ENCODE measurements around the gene RAPGEF4. TPM values are rescaled to one million over a fixed set of nuclear protein-coding genes. Genes with fewer than 3 reads are reported as not detected.

The RAPGEF4 gene
- total RNA-seq, 8 experiments from 2014 or later, result 0.51 to 19.3 (median 7.4) TPM

DNA sequence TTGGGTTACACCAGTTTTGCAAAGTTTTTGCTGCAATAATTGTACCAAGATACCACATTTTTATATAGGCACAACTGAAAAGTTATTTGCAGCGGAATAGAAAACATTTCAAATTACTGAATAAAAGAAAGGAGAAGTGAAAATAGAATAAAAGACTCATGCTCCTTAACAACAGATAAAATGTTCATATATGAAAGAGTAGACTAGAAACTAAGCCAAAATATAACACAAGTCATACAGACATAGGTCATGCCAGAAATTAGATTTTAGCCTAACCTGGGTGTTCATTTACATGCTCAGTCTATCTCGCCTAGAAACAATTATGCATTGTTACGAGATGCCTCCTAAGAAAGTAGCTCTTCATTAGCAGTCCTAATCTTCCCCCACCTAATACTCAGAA, 323.6 kb downstream of the RAPGEF4 start:
- Histone ChIP-seq H3K4me3 (no peak overlapping the region), H3K4me1 (replicated peaks in 1 of 2) (no peaks in the 10 kb centered on the region), H3K27ac (no peak overlapping the region)
- no peak for ATAC-seq (replicated peaks in 6 of 8)
- WGBS, 10 experiments, result 78 to 100% (median 95%) methylated on average over 1 to 3 of the region's 3 CpGs
- in situ Hi-C loops (cut with MboI; ENCODE audit: low pct_unique_long_range_greater_than_20kb in 2 of 9, low sequenced_read_pairs in 9 of 9, unreplicated experiment in 9 of 9), result loop anchor here in 1 of 9 experiments (25.0 kb wide), 1 partner anchor 303 kb away; the partner anchor contains the start of gene CDCA7

DNA sequence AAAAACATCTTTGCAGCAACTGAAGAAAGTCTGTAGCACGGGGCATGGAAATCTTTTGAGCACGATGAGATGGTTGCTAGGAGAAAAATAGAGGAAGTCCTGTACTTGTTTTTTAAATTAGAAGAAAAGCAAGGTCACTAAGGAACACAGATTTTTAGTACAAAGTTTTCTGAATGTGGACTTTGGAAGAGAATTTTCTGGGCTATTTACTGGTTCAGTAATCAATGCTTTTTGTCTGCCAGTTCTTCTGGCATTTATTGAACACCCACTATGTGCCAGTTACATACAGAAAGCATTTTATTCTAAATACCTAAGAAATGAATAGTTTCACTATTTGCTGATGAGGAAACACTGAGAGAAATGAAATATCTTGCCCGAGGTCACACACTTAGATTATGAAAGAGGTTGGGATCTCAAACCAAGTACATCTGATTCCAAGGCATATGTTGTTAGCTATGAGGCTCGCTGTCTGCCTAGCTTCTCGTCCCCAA, 324.4 kb downstream of the RAPGEF4 start:
- H3K27ac ChIP-seq, result no peak overlapping the region
- 0 to 94% (median 77%) methylated on average over 1 to 5 of the region's 5 CpGs; no CpG with 5 or more reads in 1 of the 10 experiments for WGBS, 10 experiments
- no peak overlapping the region for H3K4me3 ChIP-seq
- H3K4me1 ChIP-seq (replicated peaks in 1 of 2), result no peaks in the 10 kb centered on the region
- ATAC-seq (replicated peaks in 6 of 8), result peak in 2 of 8 experiments; percentile 29 to 30
- in situ Hi-C loops (cut with MboI; ENCODE audit: low pct_unique_long_range_greater_than_20kb in 2 of 9, low sequenced_read_pairs in 9 of 9, unreplicated experiment in 9 of 9), result loop anchor here in 1 of 9 experiments (25.0 kb wide), 1 partner anchor 302 kb away; the partner anchor contains the start of gene CDCA7

DNA sequence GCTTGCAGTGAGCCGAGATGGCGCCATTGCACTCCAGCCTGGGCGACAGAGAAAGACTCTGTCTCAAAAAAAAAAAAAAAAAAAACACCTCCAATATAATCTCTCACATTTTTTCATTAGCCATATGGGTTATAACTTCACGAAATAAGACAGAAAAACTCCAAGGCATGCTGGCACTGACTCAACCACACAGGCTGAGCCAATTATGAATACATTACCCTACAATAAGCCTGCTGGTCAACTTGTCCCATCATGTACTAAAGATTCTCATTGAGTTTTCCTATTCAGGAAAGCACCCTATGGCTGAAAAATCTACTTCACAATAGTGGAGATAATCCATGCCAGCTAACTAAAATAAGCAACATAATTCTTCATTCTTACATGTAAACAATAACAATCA, 327.2 kb downstream of the RAPGEF4 start:
- ATAC-seq (replicated peaks in 6 of 8), result no peak
- H3K27ac ChIP-seq, result no peak overlapping the region
- in situ Hi-C loops (cut with MboI; ENCODE audit: low pct_unique_long_range_greater_than_20kb in 2 of 9, low sequenced_read_pairs in 9 of 9, unreplicated experiment in 9 of 9), result loop anchor here in 1 of 9 experiments (25.0 kb wide), 1 partner anchor 300 kb away; the partner anchor contains the start of gene CDCA7
- 81 to 100% (median 94%) methylated on average over 1 to 3 of the region's 4 CpGs; no CpG with 5 or more reads in 4 of the 10 experiments for WGBS, 10 experiments
- H3K4me1 ChIP-seq (replicated peaks in 1 of 2), result no peaks in the 10 kb centered on the region
- H3K4me3 ChIP-seq, result no peak overlapping the region

DNA sequence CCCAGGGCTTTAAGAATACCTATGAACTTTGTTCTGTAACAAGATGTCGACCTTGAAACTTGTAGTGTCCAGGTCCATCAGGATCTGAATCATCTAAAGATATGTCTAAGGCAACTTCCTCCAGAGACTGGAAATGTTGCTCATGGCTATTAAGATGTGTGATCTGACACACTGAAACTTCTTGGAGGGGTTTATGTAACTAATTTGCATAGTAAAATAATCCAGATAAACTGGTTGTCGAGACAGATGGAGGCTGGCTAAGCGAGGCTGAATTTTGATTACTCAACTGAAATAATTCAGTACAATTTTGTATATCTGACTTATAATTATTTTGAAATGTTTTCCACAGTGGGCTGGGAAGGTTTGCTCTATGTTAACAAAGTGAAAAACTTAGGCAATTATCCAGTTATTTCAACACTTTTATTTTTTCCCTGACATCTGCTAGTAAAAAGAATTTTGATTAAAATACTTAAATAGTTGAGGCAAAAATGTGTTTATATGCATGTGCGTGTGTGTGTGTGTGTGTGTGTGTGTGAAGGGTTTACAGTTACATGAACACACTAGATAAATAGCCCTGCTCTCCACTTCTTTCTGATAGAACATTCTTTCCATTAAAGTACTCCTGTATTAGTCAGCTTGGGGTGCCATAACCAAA, 328.6 kb downstream of the RAPGEF4 start:
- 17 to 100% (median 79%) methylated on average over 1 to 4 of the region's 4 CpGs for WGBS, 10 experiments
- in situ Hi-C loops (cut with MboI; ENCODE audit: low pct_unique_long_range_greater_than_20kb in 2 of 9, low sequenced_read_pairs in 9 of 9, unreplicated experiment in 9 of 9), result loop anchor here in 1 of 9 experiments (25.0 kb wide), 1 partner anchor 298 kb away; the partner anchor contains the start of gene CDCA7

DNA sequence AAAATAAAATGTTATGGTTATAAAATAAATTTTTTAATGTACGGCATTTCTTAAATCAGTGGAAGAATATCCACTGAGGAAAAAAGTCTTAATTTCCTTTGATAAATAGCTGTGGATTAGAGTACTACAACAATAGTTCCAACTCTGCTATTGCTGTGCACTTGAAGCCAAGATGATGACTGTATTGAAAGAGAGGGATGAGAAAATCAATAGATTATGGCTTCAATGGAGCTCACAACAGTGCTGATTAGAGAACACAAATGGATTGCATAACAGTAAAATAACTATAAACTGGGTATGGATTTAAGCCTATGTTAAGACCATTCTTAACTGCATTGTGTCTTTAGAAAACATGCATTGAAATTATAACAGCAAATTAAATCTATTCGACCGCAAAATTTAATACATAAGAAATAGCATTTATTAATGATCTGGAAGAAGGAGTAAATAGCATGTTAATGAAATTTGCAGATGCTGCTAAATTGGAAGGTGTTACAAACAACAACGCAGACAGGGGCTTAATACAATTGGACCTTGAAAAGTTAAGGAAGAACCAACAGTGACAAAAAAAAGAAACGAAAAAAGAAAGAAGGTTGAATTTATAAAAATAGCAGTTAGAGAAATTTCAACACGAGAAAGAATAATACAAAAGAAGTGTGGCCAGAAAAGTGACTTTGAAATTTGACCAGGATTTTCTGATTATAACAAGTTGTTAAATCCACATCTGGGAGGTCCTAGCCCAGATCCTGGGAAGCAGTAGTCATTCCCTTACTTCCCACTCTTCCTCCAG, 331.4 kb downstream of the RAPGEF4 start:
- ATAC-seq (replicated peaks in 6 of 8), result no peak
- no peak overlapping the region for H3K4me3 ChIP-seq
- H3K4me1 ChIP-seq (replicated peaks in 1 of 2), result no peaks in the 10 kb centered on the region
- 53 to 92% (median 76%) methylated on average over 3 to 6 of the region's 6 CpGs for WGBS, 10 experiments
- in situ Hi-C loops (cut with MboI; ENCODE audit: low pct_unique_long_range_greater_than_20kb in 2 of 9, low sequenced_read_pairs in 9 of 9, unreplicated experiment in 9 of 9), result loop anchor here in 1 of 9 experiments (25.0 kb wide), 1 partner anchor 295 kb away; the partner anchor contains the start of gene CDCA7
- H3K27ac ChIP-seq, result no peak overlapping the region

More for the DNA sequence above, 328.6 kb downstream of the RAPGEF4 start:
- Histone ChIP-seq H3K27ac (no peak overlapping the region), H3K4me1 (replicated peaks in 1 of 2) (no peaks in the 10 kb centered on the region), H3K4me3 (no peak overlapping the region)
- no peak for ATAC-seq (replicated peaks in 6 of 8)

DNA sequence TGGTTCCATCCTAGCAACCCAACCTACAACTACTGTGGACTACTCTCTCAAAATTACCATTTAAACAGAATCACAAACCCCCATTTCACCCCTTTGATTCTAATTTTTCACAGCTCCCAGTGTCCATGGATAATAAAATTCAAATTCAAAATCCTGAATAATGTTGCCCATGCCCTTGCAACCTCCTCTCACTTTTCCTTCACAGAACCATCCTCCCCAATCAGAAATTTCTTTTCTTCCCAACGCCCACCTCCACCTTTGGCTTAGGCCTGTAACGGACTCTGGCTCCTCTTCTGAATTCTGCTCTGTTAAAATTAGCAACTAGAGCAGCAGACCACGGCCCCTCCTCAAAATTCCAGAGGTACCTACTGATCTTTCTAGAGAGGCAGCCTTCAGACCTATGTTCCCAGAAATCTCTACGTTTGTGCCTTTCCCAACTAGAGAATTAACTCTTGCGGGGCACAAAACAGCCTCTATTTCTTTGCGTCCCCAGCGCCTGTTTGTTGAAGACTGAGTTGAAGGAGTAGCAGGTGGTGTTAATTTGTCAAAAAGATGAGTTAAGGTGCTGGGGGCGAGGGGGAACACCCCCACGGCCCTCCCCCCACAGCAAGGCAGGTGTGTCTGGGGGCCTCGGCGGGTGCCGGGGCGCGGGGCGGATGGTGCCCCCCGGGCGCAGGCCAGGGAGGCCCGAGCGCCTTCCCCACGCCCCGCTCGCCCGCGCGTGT, 339.6 kb downstream of the RAPGEF4 start:
- ATAC-seq (replicated peaks in 6 of 8), result peak in 2 of 8 experiments; percentile 5 to 20
- in situ Hi-C loops (cut with MboI; ENCODE audit: low pct_unique_long_range_greater_than_20kb in 2 of 9, low sequenced_read_pairs in 9 of 9, unreplicated experiment in 9 of 9), result no loop called here
- 33 to 83% (median 65%) methylated on average over 1 to 7 of the region's 25 CpGs; no CpG with 5 or more reads in 3 of the 10 experiments for WGBS, 10 experiments
- Histone ChIP-seq H3K27ac (no peak overlapping the region), H3K4me3 (peak overlapping the region; percentile 62 to 90 (median 77)), H3K4me1 (replicated peaks in 1 of 2) (peaks cover 0 to 13% of the 10 kb centered on the region in 2 donors)

DNA sequence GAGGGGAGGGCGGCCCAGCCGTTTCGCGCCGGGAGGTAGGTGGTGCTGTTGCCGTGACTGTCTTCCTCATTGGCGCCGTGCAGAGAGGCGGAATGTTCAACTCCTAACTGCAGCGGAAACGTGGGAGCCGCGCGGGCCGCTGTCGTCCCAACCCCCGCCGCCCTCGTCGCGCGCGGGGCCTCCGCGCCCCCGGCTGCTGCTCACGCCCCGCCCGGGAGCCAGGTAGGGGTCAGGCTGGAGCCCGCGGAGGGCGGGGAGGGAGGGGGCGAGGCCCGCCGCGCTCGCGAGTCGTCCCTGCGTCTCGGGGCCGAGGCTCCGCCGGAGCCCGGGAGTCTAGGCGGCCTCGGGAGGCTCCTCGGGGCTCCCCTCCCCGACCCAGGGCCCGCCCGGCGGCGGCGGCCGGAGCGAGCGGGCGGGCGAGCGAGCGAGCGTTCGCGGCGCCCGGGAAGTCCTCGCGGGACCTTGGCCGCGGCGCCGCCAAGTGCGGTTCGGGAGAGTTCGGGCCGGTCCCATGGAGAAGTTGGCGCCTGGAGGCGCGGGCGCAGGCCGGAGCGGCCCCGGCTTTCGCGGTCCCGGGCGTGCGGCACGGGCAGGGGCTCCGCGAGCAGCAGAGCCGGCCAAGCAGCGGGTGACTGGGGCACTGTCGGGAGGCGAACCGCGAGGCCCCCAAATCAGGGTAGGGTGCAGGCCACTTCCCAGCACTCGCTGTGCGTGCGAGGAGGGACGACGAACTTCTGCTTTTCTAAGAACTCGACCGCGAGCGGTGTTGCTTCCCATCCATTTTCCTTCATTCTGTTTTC, 340.3 kb downstream of the RAPGEF4 start, which contains the start of gene MAP3K20:
Gene MAP3K20 (plus strand): TSS at position 66 of the 800 bp plus-strand sequence. CDS start 15,186 bp downstream, outside the sequence.
- Histone ChIP-seq H3K4me1 (replicated peaks in 1 of 2) (peaks cover 0 to 13% of the 10 kb centered on the region in 2 donors), H3K4me3 (peak within 1 kb of the TSS; percentile 62 to 90 (median 77)), H3K27ac (no peak within 1 kb of the TSS)
- WGBS, 10 experiments, result 0% methylated on average over 6 to 11 of the region's 106 CpGs; no CpG with 5 or more reads in 7 of the 10 experiments
- in situ Hi-C loops (cut with MboI; ENCODE audit: low pct_unique_long_range_greater_than_20kb in 2 of 9, low sequenced_read_pairs in 9 of 9, unreplicated experiment in 9 of 9), result no loop called here
- peak; percentile 78 to 91 (median 89) for ATAC-seq (replicated peaks in 6 of 8)

DNA sequence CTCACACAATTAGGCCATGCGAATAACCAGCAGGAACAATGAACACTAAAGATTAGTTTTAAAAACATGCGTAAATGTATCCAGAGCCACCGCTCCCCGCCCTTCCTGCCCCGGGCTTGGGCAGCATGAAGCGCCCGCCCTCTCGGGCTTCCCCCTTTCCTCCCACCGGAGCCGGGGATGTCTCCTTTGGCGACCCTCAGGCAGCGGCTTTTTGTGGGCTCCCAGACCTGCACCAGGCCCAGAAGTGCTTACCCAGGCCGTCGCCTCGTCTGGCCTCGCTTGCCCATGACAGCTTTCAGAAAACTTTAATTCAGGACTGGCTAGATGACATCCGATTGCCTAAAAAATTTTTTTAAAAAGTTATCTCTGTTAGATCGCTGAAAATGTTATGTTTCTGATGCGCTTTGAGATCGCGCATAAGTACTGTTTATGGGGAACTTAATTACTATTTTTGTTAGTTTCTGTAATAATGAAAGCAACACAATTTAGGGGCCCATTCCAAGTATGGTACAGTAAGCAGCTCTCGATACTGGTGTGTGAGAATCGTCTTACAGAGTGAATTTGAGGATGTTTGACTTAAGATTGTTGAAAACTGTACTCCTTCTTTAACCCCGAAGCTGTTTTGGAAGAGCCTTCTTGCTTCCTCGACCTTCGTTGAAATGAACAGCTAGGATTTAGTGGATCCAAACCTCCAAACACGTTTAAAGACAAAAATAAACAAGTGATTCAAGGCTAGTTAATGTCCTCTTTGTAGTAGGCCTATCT, 341.1 kb downstream of the RAPGEF4 start:
- Histone ChIP-seq H3K4me3 (peak overlapping the region; percentile 62 to 90 (median 77)), H3K27ac (no peak overlapping the region), H3K4me1 (replicated peaks in 1 of 2) (peaks cover 0 to 13% of the 10 kb centered on the region in 2 donors)
- WGBS, 10 experiments, result 0 to 24% (median 3%) methylated on average over 1 to 22 of the region's 27 CpGs
- in situ Hi-C loops (cut with MboI; ENCODE audit: low pct_unique_long_range_greater_than_20kb in 2 of 9, low sequenced_read_pairs in 9 of 9, unreplicated experiment in 9 of 9), result no loop called here
- peak; percentile 26 to 42 (median 34) for ATAC-seq (replicated peaks in 6 of 8)

DNA sequence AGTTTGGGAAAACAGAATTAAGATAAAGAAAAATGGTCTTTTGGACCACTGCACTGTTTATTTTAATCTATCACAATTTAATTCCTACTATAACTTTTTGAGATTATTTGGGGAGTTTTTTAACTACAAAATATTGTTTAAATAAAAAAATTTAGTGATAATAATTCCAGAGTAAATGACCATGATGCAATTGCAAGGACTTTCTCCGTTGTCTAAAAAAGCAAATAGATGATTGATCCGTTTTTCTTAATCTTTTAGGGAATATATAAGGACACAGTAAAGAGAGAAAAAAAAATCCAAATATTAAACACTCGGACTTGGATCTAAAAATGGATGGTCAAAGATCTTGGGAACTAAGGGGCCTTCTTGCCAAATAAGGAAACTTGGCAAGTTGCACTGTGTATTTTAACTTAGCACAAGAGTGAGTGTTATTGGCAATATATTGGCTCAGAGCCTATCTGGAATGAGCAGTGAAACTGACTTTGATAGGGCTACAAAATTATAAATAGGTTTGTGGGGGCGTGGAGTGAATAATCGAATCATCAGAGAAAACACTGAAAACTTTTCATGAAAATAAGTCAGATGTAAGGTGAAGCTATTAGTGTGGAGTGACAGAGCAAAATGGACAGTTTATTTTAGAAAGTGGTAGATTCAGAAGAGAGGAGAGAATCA, 342.0 kb downstream of the RAPGEF4 start:
- H3K4me3 ChIP-seq, result no peak overlapping the region
- peaks cover 0 to 13% of the 10 kb centered on the region in 2 donors for H3K4me1 ChIP-seq (replicated peaks in 1 of 2)
- no peak overlapping the region for H3K27ac ChIP-seq
- in situ Hi-C loops (cut with MboI; ENCODE audit: low pct_unique_long_range_greater_than_20kb in 2 of 9, low sequenced_read_pairs in 9 of 9, unreplicated experiment in 9 of 9), result no loop called here
- ATAC-seq (replicated peaks in 6 of 8), result no peak
- WGBS, 10 experiments, result 23 to 85% (median 56%) methylated on average over 2 to 5 of the region's 5 CpGs

DNA sequence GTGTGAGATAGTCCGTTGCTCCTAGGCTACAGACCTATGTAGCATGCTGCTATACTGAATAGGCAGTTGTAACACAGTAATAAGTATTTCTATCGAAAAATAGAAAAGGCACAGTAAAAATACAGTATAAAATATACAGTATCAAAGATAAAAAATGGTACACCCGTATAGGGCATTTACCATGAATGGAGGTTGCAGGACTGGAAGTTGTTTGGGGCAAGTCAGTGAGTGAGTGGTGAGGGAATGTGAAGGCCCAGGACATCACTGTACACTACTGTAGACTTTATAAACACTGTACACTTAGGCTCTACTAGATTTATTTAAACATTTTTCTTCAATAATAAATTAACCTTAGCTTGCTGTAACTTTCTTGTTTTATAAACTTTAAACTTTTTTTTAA, 343.5 kb downstream of the RAPGEF4 start:
- H3K27ac ChIP-seq, result no peak overlapping the region
- peaks cover 0 to 13% of the 10 kb centered on the region in 2 donors for H3K4me1 ChIP-seq (replicated peaks in 1 of 2)
- in situ Hi-C loops (cut with MboI; ENCODE audit: low pct_unique_long_range_greater_than_20kb in 2 of 9, low sequenced_read_pairs in 9 of 9, unreplicated experiment in 9 of 9), result no loop called here

More for the DNA sequence above, 343.5 kb downstream of the RAPGEF4 start:
- no peak overlapping the region for H3K4me3 ChIP-seq
- no peak for ATAC-seq (replicated peaks in 6 of 8)
- WGBS, 10 experiments, result 50 to 100% (median 83%) methylated on average over 1 to 3 of the region's 3 CpGs; no CpG with 5 or more reads in 1 of the 10 experiments

Data from motor neuron (in vitro differentiated cells).